Measurements from ENCODE around the gene EIF4G3. TPM values are rescaled to one million over a fixed set of nuclear protein-coding genes. Genes with fewer than 3 reads are reported as not detected.

EIF4G3 gene
- total and polyA plus RNA-seq, 10 of the 15 experiments (the other 5 are each of a cell fraction or from before 2014, with no cell fraction given) = 7.4 to 45.1 (median 29.1) TPM

- Histone ChIP-seq H3K4me1 (ENCODE audit: control insufficient read depth, insufficient read depth, low read length) (no peaks in the 10 kb centered on the region), H3K79me2 (ENCODE audit: control insufficient read depth, insufficient read depth, low read length) (peaks cover 1% of the 10 kb centered on the region; the same call in 1 of the 2 replicates), H3K27ac (ENCODE audit: control insufficient read depth, insufficient read depth) (no peak overlapping the region), H4K20me1 (ENCODE audit: control insufficient read depth, insufficient read depth) (no peaks in the 10 kb centered on the region), H3K9ac (ENCODE audit: control insufficient read depth, insufficient read depth, low read length) (no peak overlapping the region), H3K9me3 (replicated peaks; ENCODE audit: control insufficient read depth, insufficient read depth, low read length) (no peaks in the 10 kb centered on the region), H3K27me3 (replicated peaks in 1 of 2; ENCODE audit: control insufficient read depth in 2 of 2, insufficient read depth in 2 of 2, low read length in 1 of 2) (no peaks in the 10 kb centered on the region), H3K4me3 (no peak overlapping the region), H2AFZ (ENCODE audit: control insufficient read depth, low read depth, low read length) (no peak overlapping the region), H3K4me2 (ENCODE audit: control insufficient read depth, insufficient read depth) (no peak overlapping the region), H3K36me3 (ENCODE audit: control insufficient read depth in 2 of 2, insufficient read depth in 2 of 2, low read length in 1 of 2) (peaks cover 0 to 2% of the 10 kb centered on the region in 2 experiments; a peak in 1 of 4 replicates)
- intact Hi-C loops (cut with micrococcal nuclease; ENCODE audit: unreplicated experiment) = no loop called here
- 97% methylated on average over 2 of the region's 2 CpGs for WGBS (ENCODE audit: insufficient coverage, insufficient replicate concordance, low lambda C conversion rate, missing lambda C conversion rate)
- BruUV-seq (replicated peaks) = no TSS peak
- RAD21 ChIA-PET (ENCODE audit: unreplicated experiment) = interaction anchor here (1.1 kb wide), 1 partner anchor 56 kb away, joined by 3 read pairs; no protein-coding TSS in a partner anchor
- in situ Hi-C loops (cut with MboI) = no loop called here
- SMC1A ChIA-PET (ENCODE audit: uncharacterized antibody, unreplicated experiment) = interaction anchor here (1.5 kb wide), 1 partner anchor 13 kb away, joined by 3 read pairs; no protein-coding TSS in a partner anchor
- ATAC-seq = no peak
- CTCF ChIA-PET = interaction anchor here (1.1 kb wide), 1 partner anchor 24 kb away, joined by 3 read pairs; no protein-coding TSS in a partner anchor
- POLR2A ChIA-PET = no interaction called here
- DNase-seq (ENCODE audit: low read depth, low spot score) = no peak
- FAIRE-seq = no peak
- no peak for TF ChIP-seq MAX (IDR thresholded peaks at IDR 0.05; ENCODE audit: low read depth, low read length)
- no peak for TF ChIP-seq EED (IDR thresholded peaks at IDR 0.05; ENCODE audit: low read depth)
- no peak for TF ChIP-seq EGR1 (IDR thresholded peaks at IDR 0.05; ENCODE audit: borderline replicate concordance in 1 of 2, low read depth in 2 of 2, low read length in 2 of 2)
- no peak for TF ChIP-seq SPI1 (IDR thresholded peaks at IDR 0.05; ENCODE audit: borderline replicate concordance, insufficient read depth, low read depth, low read length)
- TF ChIP-seq ASH2L (IDR thresholded peaks at IDR 0.05; ENCODE audit: borderline replicate concordance, low read depth) = no peak
- no peak for TF ChIP-seq ELK1 (IDR thresholded peaks at IDR 0.05; ENCODE audit: low read depth, low read length)
- TF ChIP-seq KAT2A (conservative IDR thresholded peaks at IDR 0.05; ENCODE audit: control insufficient read depth, low read depth, low read length) = no peak
- TF ChIP-seq BCLAF1 (IDR thresholded peaks at IDR 0.05) = no peak
- TF ChIP-seq WRNIP1 (IDR thresholded peaks at IDR 0.05; ENCODE audit: borderline replicate concordance, low read depth, low read length) = no peak
- TF ChIP-seq RELA (IDR thresholded peaks at IDR 0.05; ENCODE audit: borderline replicate concordance, partially characterized antibody) = no peak
- TF ChIP-seq MLLT1 (IDR thresholded peaks at IDR 0.05) = no peak
- no peak for TF ChIP-seq CUX1 (IDR thresholded peaks at IDR 0.05; ENCODE audit: insufficient replicate concordance, low read depth, low read length)
Measured at GRCh38 chr1:21139601-21140000, 37.1 kb downstream of the EIF4G3 start.

Data from GM12878 (cell line).